Measurements from ENCODE around the gene FBXO2.

The FBXO2 gene

GRCh38 chr1:11654137-11654938 is at the start of gene FBXO2, which contains the start of gene FBXO44:
Gene FBXO2, minus strand, starts transcription at chr1:11654429. Its CDS starts 89 bp downstream, at chr1:11654340.
Gene FBXO44, plus strand, starts transcription at chr1:11654877. Its CDS starts 959 bp downstream, at chr1:11655836.
- Histone ChIP-seq H3K36me3 (ENCODE audit: control insufficient read depth, insufficient read depth, low read length) (no peaks in the 10 kb centered on the region), H3K4me3 (ENCODE audit: low read length) (peak within 1 kb of the TSS; percentile 73), H3K4me1 (ENCODE audit: control insufficient read depth, insufficient read depth, low read length) (no peaks in the 10 kb centered on the region), H3K27me3 (ENCODE audit: control insufficient read depth, insufficient read depth, low read length) (peaks cover 10% of the 10 kb centered on the region), H3K27ac (ENCODE audit: low read depth, low read length) (no peak within 1 kb of the TSS), H3K9ac (ENCODE audit: low read length) (peak within 1 kb of the TSS; percentile 49)

- Histone ChIP-seq H3K27ac (ENCODE audit: low read depth, low read length) (no peak overlapping the region), H3K36me3 (ENCODE audit: control insufficient read depth, insufficient read depth, low read length) (no peaks in the 10 kb centered on the region), H3K4me1 (ENCODE audit: control insufficient read depth, insufficient read depth, low read length) (no peaks in the 10 kb centered on the region), H3K27me3 (ENCODE audit: control insufficient read depth, insufficient read depth, low read length) (peaks cover 19% of the 10 kb centered on the region), H3K4me3 (ENCODE audit: low read length) (no peak overlapping the region), H3K9ac (ENCODE audit: low read length) (no peak overlapping the region)
Observed at GRCh38 chr1:11703357-11704193, 49.3 kb upstream of the FBXO2 start.

GRCh38 chr1:11701981-11702803 is 48.0 kb upstream of the FBXO2 start:
- H3K27me3 ChIP-seq (ENCODE audit: control insufficient read depth, insufficient read depth, low read length) = peaks cover 20% of the 10 kb centered on the region
- no peak overlapping the region for H3K4me3 ChIP-seq (ENCODE audit: low read length)

GRCh38 chr1:11701551-11701961 is 47.3 kb upstream of the FBXO2 start:
- H3K36me3 ChIP-seq (ENCODE audit: control insufficient read depth, insufficient read depth, low read length) = no peaks in the 10 kb centered on the region
- H3K27me3 ChIP-seq (ENCODE audit: control insufficient read depth, insufficient read depth, low read length) = peaks cover 20% of the 10 kb centered on the region
- H3K4me1 ChIP-seq (ENCODE audit: control insufficient read depth, insufficient read depth, low read length) = no peaks in the 10 kb centered on the region
- no peak overlapping the region for H3K9ac ChIP-seq (ENCODE audit: low read length)
- H3K27ac ChIP-seq (ENCODE audit: low read depth, low read length) = no peak overlapping the region
- H3K4me3 ChIP-seq (ENCODE audit: low read length) = no peak overlapping the region

More at GRCh38 chr1:11701981-11702803, 48.0 kb upstream of the FBXO2 start:
- Histone ChIP-seq H3K36me3 (ENCODE audit: control insufficient read depth, insufficient read depth, low read length) (no peaks in the 10 kb centered on the region), H3K9ac (ENCODE audit: low read length) (no peak overlapping the region), H3K27ac (ENCODE audit: low read depth, low read length) (no peak overlapping the region), H3K4me1 (ENCODE audit: control insufficient read depth, insufficient read depth, low read length) (no peaks in the 10 kb centered on the region)

- Histone ChIP-seq H3K4me3 (ENCODE audit: low read length) (no peak overlapping the region), H3K9ac (ENCODE audit: low read length) (no peak overlapping the region)
Observed at GRCh38 chr1:11700601-11701467, 46.6 kb upstream of the FBXO2 start.

GRCh38 chr1:11697893-11698210 is 43.6 kb upstream of the FBXO2 start:
- Histone ChIP-seq H3K9ac (ENCODE audit: low read length) (no peak overlapping the region), H3K36me3 (ENCODE audit: control insufficient read depth, insufficient read depth, low read length) (no peaks in the 10 kb centered on the region), H3K4me1 (ENCODE audit: control insufficient read depth, insufficient read depth, low read length) (no peaks in the 10 kb centered on the region), H3K4me3 (ENCODE audit: low read length) (no peak overlapping the region), H3K27me3 (ENCODE audit: control insufficient read depth, insufficient read depth, low read length) (peaks cover 23% of the 10 kb centered on the region), H3K27ac (ENCODE audit: low read depth, low read length) (no peak overlapping the region)

More at GRCh38 chr1:11700601-11701467, 46.6 kb upstream of the FBXO2 start:
- Histone ChIP-seq H3K27me3 (ENCODE audit: control insufficient read depth, insufficient read depth, low read length) (peaks cover 20% of the 10 kb centered on the region), H3K27ac (ENCODE audit: low read depth, low read length) (no peak overlapping the region), H3K36me3 (ENCODE audit: control insufficient read depth, insufficient read depth, low read length) (no peaks in the 10 kb centered on the region), H3K4me1 (ENCODE audit: control insufficient read depth, insufficient read depth, low read length) (no peaks in the 10 kb centered on the region)

GRCh38 chr1:11697188-11697892 is 43.1 kb upstream of the FBXO2 start:
- H3K27me3 ChIP-seq (ENCODE audit: control insufficient read depth, insufficient read depth, low read length) = peaks cover 25% of the 10 kb centered on the region
- no peak overlapping the region for H3K27ac ChIP-seq (ENCODE audit: low read depth, low read length)
- H3K36me3 ChIP-seq (ENCODE audit: control insufficient read depth, insufficient read depth, low read length) = no peaks in the 10 kb centered on the region
- no peak overlapping the region for H3K4me3 ChIP-seq (ENCODE audit: low read length)
- H3K9ac ChIP-seq (ENCODE audit: low read length) = no peak overlapping the region
- no peaks in the 10 kb centered on the region for H3K4me1 ChIP-seq (ENCODE audit: control insufficient read depth, insufficient read depth, low read length)

GRCh38 chr1:11695861-11696260 is 41.6 kb upstream of the FBXO2 start:
- H3K27ac ChIP-seq (ENCODE audit: low read depth, low read length) = no peak overlapping the region
- no peak overlapping the region for H3K9ac ChIP-seq (ENCODE audit: low read length)
- H3K4me3 ChIP-seq (ENCODE audit: low read length) = no peak overlapping the region
- no peaks in the 10 kb centered on the region for H3K36me3 ChIP-seq (ENCODE audit: control insufficient read depth, insufficient read depth, low read length)
- no peaks in the 10 kb centered on the region for H3K4me1 ChIP-seq (ENCODE audit: control insufficient read depth, insufficient read depth, low read length)
- H3K27me3 ChIP-seq (ENCODE audit: control insufficient read depth, insufficient read depth, low read length) = peaks cover 24% of the 10 kb centered on the region

- no peak overlapping the region for H3K9ac ChIP-seq (ENCODE audit: low read length)
- no peak overlapping the region for H3K4me3 ChIP-seq (ENCODE audit: low read length)
- no peaks in the 10 kb centered on the region for H3K4me1 ChIP-seq (ENCODE audit: control insufficient read depth, insufficient read depth, low read length)
- H3K27ac ChIP-seq (ENCODE audit: low read depth, low read length) = no peak overlapping the region
- H3K27me3 ChIP-seq (ENCODE audit: control insufficient read depth, insufficient read depth, low read length) = peaks cover 27% of the 10 kb centered on the region
- no peaks in the 10 kb centered on the region for H3K36me3 ChIP-seq (ENCODE audit: control insufficient read depth, insufficient read depth, low read length)
Observed at GRCh38 chr1:11693917-11694316, 39.7 kb upstream of the FBXO2 start.

GRCh38 chr1:11693024-11693590 is 38.9 kb upstream of the FBXO2 start:
- H3K27ac ChIP-seq (ENCODE audit: low read depth, low read length) = no peak overlapping the region
- H3K27me3 ChIP-seq (ENCODE audit: control insufficient read depth, insufficient read depth, low read length) = peaks cover 27% of the 10 kb centered on the region

More at GRCh38 chr1:11693024-11693590, 38.9 kb upstream of the FBXO2 start:
- H3K4me1 ChIP-seq (ENCODE audit: control insufficient read depth, insufficient read depth, low read length) = no peaks in the 10 kb centered on the region
- H3K4me3 ChIP-seq (ENCODE audit: low read length) = no peak overlapping the region
- no peak overlapping the region for H3K9ac ChIP-seq (ENCODE audit: low read length)
- H3K36me3 ChIP-seq (ENCODE audit: control insufficient read depth, insufficient read depth, low read length) = no peaks in the 10 kb centered on the region
